Osteocyte (in vitro differentiated cells): ENCODE results near the gene MBD3. TPM values are rescaled to one million over a fixed set of nuclear protein-coding genes. Genes with fewer than 3 reads are reported as not detected.

Experiments used
- DNase-seq: peaks from one replicate; pipeline ENCODE4 v3.0.0; 2021; ENCODE audit warnings: mixed read lengths; ENCODE audit not compliant: unreplicated experiment; ENCODE audit errors: extremely low spot score
- H3K27ac Mint-ChIP-seq: one replicate; pipeline ENCODE4 v1.8.0; 2021; ENCODE audit warnings: mild to moderate bottlenecking, mixed read lengths; ENCODE audit not compliant: unreplicated experiment
- H3K27me3 Mint-ChIP-seq: one replicate; pipeline ENCODE4 v1.8.0; 2021; ENCODE audit warnings: mixed read lengths; ENCODE audit not compliant: unreplicated experiment
- H3K36me3 Mint-ChIP-seq: one replicate; pipeline ENCODE4 v1.8.0; 2021; ENCODE audit warnings: mixed read lengths; ENCODE audit not compliant: unreplicated experiment
- H3K4me1 Mint-ChIP-seq: one replicate; pipeline ENCODE4 v1.8.0; 2021; ENCODE audit warnings: mixed read lengths; ENCODE audit not compliant: unreplicated experiment
- H3K4me3 Mint-ChIP-seq: one replicate; pipeline ENCODE4 v1.8.0; 2021; ENCODE audit warnings: mild to moderate bottlenecking, moderate library complexity, mixed read lengths; ENCODE audit not compliant: unreplicated experiment
- H3K9me3 Mint-ChIP-seq: one replicate; pipeline ENCODE4 v1.8.0; 2021; ENCODE audit warnings: mixed read lengths; ENCODE audit not compliant: unreplicated experiment
- total RNA-seq: library from RNA; stranded (reverse); gene quantifications from 2 replicates; pipeline ENCODE4 v1.2.1, GENCODE V29; 2021
- TF ChIP-seq, protein P1 (sequence below): fragments of 200-600 bp; sonication (generic); IDR thresholded peaks from 2 replicates; pipeline ENCODE4 v1.5.0; 2021; ENCODE audit warnings: antibody characterized with exemption, mild to moderate bottlenecking, moderate library complexity

The MBD3 gene
- total RNA-seq, 1 donor from 2014 or later: 101 TPM

DNA sequence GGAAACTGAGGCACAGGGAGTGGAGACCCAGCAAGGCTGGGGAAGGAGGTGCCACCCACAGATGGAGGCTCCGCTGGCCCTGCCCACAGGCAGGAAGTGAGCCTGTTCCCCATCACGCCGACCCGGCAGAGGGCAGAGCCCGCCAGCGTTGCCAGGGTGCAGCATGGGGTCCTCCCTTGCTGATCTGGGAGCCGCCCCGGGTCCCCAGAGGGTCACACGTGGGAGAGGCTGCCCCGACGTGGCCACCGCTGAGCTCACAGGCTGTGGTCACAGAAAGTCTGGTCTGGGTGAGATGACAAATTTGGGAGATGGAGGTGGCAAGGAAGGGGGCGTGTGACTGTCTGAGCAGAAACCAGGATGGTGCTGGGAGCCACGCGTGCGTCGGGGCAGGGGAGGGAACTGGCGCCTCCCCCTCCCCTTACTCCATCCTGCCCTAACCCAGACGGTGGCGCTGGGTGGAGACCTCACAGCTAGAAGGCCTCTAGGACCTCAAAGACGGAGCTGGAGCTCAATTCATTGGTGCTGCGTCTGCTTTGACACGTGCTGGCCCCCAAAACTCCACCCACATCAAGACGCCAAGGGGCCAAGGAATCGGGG is 32.3 kb downstream of the MBD3 start:
- Mint-ChIP-seq H3K36me3 (peaks cover 4% of the 10 kb centered on the region), H3K27ac (no peak overlapping the region), H3K9me3 (no peaks in the 10 kb centered on the region), H3K4me3 (no peak overlapping the region), H3K27me3 (no peaks in the 10 kb centered on the region), H3K4me1 (peaks cover 15% of the 10 kb centered on the region)
- TF ChIP-seq, protein P1, sequence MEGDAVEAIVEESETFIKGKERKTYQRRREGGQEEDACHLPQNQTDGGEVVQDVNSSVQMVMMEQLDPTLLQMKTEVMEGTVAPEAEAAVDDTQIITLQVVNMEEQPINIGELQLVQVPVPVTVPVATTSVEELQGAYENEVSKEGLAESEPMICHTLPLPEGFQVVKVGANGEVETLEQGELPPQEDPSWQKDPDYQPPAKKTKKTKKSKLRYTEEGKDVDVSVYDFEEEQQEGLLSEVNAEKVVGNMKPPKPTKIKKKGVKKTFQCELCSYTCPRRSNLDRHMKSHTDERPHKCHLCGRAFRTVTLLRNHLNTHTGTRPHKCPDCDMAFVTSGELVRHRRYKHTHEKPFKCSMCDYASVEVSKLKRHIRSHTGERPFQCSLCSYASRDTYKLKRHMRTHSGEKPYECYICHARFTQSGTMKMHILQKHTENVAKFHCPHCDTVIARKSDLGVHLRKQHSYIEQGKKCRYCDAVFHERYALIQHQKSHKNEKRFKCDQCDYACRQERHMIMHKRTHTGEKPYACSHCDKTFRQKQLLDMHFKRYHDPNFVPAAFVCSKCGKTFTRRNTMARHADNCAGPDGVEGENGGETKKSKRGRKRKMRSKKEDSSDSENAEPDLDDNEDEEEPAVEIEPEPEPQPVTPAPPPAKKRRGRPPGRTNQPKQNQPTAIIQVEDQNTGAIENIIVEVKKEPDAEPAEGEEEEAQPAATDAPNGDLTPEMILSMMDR: no peak
- DNase-seq: no peak

DNA sequence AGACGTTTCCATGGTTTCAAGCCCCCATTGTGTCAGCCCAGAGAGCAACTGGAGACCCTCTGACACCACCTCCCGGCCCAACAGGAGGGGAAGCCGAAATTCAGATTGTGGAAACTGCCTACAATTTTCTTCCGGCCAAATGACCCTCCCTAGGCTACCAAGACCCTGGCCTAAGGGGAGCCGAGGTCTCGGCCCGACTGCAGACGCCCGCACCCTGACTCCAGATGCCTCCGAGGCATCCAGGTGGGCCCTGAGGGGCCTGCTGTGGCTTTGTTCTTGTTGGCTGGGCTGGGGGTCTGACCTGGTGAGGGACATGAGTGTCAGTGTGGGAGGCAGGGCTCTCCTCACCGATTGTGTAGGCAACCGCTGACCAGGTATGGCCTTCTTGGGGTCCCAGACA is 34.1 kb downstream of the MBD3 start:
- H3K36me3 Mint-ChIP-seq: peaks cover 3% of the 10 kb centered on the region
- TF ChIP-seq, protein P1: no peak
- H3K4me3 Mint-ChIP-seq: no peak overlapping the region
- no peaks in the 10 kb centered on the region for H3K9me3 Mint-ChIP-seq
- peak overlapping the region; percentile 23 for H3K27ac Mint-ChIP-seq
- no peaks in the 10 kb centered on the region for H3K27me3 Mint-ChIP-seq
- DNase-seq: no peak
- peaks cover 5% of the 10 kb centered on the region for H3K4me1 Mint-ChIP-seq

DNA sequence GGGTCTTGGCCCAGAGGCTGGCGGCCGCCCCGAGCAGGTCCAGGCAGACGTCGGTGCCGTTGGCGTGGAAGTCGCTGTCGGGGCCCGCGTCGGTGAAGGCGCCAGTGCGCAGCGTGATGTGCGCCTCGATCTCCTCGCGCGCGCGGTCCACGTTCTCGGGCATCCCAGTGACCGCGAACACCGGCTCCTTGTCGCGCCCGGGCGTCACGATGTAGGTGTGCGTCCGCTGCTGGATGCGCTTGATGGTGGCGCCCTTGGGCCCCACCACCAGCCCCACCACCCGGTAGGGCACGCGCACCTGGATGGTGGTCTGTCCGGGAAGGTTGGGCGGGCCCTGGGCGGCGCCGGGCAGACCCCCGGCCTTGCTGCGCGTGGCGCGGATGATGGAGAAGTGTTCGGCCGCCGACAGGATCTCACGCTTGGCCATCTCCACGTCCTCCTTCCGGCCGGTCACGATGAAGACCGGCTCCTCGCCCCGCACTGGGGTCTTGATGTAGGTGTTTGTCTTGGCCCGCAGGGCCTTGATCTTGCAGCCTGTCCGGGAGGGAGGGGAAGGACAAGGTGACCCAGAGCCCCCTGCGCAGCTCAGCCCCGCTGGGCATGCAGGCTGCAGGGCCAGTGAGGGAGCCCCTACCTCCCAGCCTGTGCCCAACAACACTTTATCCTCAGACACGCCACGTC is 36.1 kb downstream of the MBD3 start:
- Mint-ChIP-seq H3K27ac (no peak overlapping the region), H3K4me3 (no peak overlapping the region), H3K27me3 (no peaks in the 10 kb centered on the region), H3K9me3 (no peaks in the 10 kb centered on the region), H3K4me1 (peaks cover 2% of the 10 kb centered on the region), H3K36me3 (peaks cover 3% of the 10 kb centered on the region)
- TF ChIP-seq, protein P1: no peak
- DNase-seq: no peak

DNA sequence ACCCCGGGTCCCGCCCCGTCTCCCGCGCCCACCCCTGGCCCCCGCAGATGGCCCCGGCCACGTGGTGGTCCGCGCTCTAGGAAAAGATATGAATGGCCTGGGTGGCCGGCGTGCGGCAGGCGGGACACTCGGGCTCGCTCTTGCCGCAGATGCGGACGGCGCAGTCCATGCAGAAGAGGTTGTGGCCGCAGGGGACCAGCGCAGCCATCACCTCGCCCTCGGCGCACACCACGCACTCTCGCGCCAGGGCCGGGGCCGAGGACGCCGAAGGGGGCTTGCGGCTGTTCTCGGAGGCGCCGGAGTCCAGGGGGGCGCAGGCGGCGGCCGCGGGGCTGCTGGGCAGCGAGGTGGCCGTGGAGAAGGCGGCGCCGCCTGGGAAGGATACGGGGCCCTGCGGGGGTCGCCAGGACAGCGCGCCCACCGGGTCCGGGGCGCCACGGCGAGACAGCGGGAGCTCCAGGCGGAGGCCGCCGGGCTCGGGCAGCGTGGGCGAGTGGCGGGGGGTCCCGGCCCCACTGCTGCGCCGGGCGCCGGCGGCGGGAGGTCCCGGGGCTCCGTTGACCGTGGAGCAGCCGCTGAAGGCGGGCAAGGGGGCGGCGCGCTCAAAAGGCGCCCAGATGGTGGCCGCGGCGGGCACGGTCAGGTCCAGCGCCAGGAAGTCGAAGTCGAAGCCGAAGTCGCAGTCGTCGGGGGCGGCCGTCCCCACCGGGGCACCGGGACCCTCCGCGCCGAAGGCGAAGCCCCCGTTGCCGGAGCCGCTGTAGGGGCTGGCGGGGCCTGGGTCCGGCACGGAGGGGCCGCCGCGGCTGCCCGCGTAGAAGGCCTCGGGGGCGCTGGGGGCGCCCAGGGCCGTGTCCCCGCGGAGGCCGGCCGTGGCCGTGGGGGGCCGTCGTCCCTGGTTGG is 36.9 kb downstream of the MBD3 start:
- no peak overlapping the region for H3K4me3 Mint-ChIP-seq
- no peaks in the 10 kb centered on the region for H3K27me3 Mint-ChIP-seq
- peaks cover 2% of the 10 kb centered on the region for H3K4me1 Mint-ChIP-seq
- DNase-seq: no peak
- H3K9me3 Mint-ChIP-seq: no peaks in the 10 kb centered on the region
- peaks cover 3% of the 10 kb centered on the region for H3K36me3 Mint-ChIP-seq
- no peak overlapping the region for H3K27ac Mint-ChIP-seq
- TF ChIP-seq, protein P1: no peak

DNA sequence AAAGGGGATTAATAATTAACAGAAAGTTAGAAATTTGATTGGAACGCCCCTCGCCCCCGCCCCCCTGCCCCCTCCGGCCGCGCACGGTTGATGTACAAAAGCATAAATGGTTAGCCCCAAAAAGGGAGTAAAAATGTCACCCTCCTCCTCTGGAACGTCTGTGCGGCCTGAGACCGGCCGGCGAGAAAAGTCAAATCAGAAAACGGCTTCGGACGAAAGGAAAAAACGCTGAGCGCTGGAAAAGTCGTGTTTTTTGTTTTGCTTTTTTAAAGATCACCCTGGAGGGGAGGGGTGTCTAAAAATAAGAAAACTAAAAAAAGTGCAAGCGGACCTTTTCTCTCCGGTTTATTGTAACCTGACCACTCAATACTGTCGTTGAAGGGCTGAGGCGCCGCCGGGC is 37.7 kb downstream of the MBD3 start:
- Mint-ChIP-seq H3K27ac (no peak overlapping the region), H3K9me3 (no peaks in the 10 kb centered on the region), H3K27me3 (no peaks in the 10 kb centered on the region), H3K36me3 (peaks cover 3% of the 10 kb centered on the region), H3K4me3 (no peak overlapping the region), H3K4me1 (no peaks in the 10 kb centered on the region)
- TF ChIP-seq, protein P1: no peak
- DNase-seq: no peak
